Hindlimb muscle (tissue), 1 donor: ENCODE data around the gene TLE4. TPM values are rescaled to one million over a fixed set of nuclear protein-coding genes. Genes with fewer than 3 reads are reported as not detected.

Source experiments
- DNase-seq: peaks from one replicate; pipeline ENCODE4 v3.0.0-alpha.2; 2013
- polyA plus RNA-seq: library from polyadenylated mRNA; unstranded; fragments of 120-200 nt; gene quantifications from one replicate; pipeline ENCODE4 v1.2.1, GENCODE V29; 2013; ENCODE audit not compliant: insufficient read length

TLE4 gene
- polyA plus RNA-seq, 1 donor, result 19.2 TPM

DNA sequence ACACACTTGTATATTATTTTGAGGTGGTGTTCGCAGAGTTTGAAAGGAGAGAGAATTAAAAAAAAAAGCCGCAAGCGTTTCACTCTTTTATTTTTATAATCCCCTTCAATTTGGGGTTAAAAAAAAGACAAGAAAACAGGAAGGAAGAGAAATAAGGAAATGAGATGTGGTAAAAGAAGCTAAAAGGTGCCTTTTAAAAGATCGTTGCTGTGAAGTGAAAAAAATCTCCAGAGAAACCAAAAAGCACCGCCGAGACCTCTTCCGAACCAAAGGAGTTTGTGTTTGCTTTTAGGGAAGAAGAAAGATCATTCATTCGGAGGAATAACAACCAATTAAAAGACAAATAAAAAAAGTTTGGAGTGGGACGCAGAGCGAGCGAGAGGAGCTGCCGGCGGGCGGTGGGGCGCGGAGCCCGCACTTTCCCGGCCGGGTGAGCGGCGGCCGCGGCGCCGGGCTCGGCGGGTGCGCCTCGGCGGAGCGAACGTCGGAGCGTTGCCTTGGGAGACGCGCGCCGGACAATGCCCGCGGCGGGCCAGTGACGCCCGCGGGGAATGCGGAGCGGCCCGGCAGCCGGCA is 355 bp downstream of the TLE4 start:
- peak; percentile 21 for DNase-seq

DNA sequence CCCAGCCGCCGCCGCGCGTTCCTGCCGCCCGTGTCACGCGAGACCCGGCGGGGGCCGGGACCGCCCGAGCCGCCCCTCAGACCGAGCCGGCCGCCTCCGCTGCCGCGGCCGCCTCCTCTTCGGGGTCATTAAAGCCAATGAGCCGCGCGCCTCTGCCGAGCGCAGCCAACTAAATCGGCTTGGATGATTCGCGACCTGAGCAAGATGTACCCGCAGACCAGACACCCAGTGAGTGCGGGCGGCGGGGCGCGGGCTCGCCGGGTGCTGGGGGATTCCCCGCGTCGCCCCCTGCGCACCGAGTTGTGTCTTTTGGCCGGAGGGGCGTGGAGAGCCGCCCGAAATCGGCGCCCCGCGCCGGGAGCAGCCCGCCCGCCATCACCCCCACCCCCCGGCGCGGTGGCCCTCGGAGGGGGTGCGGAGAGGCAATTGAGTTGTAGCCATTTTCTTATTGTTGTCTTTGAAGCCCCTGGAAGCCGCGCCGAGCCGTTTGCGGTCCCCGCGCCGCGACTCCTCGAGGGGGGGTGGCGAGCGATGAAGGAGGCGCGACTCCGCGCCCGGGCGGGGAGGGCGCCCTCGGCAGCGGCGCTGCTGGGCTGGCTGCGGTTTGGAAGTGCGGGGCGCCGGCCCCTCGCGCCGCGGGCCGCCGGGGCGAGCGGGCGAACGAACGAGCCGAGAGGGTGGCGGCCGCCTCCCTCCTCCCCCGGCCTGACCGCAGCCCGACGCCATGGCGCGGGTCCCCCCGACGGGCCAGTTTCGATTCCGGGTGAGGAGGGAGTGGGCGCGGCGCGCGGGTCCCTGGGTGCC is 1.0 kb downstream of the TLE4 start:
- DNase-seq, result peak; percentile 50

- no peak for DNase-seq
Observed at GRCh38 chr9:79573412-79573923, 1.7 kb downstream of the TLE4 start.

GRCh38 chr9:79574136-79574535 is 2.4 kb downstream of the TLE4 start:
- DNase-seq, result no peak

DNA sequence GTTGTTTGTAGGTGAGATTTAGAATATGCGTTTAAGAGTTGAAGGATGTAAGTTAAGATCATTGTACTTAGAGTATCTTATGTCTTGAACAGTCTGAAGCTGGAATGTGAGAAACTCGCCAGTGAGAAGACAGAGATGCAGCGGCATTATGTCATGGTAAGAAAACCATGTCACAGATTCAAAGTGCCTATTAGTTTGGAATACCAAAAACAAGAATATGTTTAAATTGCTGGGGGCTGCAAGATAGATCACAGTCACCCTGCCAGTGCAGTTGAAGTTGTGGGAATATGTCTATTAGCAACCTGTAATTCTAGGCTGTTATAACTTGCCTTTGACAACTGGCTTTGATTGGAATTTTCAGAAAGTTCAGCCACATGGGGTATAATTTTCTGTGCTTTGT is 3.0 kb downstream of the TLE4 start:
- DNase-seq, result no peak

- no peak for DNase-seq
Observed at GRCh38 chr9:79575547-79575946, 3.8 kb downstream of the TLE4 start.

GRCh38 chr9:79577969-79578723 is 6.4 kb downstream of the TLE4 start:
- no peak for DNase-seq

DNA sequence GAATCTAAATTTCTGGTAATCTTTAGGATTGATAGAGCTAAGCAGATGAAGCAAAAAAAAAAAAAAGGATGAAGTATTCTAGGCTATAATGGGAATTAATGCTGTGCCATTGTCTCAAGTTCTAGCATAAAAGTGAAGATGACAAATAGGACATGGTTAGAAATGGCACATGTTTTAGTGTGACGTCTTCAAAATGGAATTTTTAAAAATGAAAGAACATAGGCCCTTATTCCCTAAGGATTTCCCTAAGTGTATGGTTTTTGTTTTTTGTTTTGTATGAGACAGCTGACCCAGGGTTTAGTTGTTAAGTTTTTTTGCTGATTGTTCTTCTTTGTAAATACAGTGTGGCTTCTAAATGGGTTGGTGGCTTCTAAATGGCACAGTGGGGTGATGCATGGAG is 7.1 kb downstream of the TLE4 start:
- DNase-seq, result no peak

- DNase-seq, result no peak
Observed at GRCh38 chr9:79579624-79580023, 7.9 kb downstream of the TLE4 start.

DNA sequence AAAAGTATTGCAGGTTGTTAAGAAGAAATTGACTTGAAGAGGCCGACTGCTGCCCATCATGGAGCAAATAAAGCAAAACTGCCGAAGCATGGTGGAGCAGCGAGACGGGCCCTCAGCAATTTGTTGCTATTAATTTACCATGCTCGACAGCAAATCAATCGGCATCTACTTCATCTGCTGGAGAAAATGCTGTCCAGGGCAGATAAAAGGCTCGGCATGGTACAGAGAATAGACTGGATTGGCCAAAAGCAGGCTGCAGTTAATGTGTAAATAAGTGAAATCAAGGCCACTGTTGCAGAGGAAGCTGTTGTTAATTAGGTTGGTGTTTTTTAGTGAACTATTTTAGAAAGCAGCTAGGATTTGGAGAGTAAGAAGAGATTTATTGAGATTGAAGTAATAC is 8.3 kb downstream of the TLE4 start:
- DNase-seq, result no peak

DNA sequence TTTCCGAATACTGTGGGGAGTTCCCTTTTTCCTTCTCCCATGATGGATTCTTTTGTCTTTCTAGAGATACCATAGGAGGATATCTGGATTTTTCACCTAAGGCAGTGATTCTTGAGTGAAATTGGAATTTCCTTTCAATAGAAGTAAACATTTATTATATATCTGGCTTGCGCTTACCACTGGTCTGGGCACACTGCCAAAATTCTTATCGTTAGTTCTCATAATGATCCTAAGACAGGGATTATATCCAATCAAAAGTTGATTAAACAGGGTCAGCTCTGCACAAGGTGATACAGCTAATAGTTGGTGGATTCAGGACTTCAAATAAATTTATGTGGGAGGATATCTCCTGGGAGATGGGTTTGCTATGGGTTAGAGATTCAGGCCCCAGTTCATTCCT is 9.6 kb downstream of the TLE4 start:
- no peak for DNase-seq

GRCh38 chr9:79581794-79582193 is 10.0 kb downstream of the TLE4 start:
- no peak for DNase-seq

DNA sequence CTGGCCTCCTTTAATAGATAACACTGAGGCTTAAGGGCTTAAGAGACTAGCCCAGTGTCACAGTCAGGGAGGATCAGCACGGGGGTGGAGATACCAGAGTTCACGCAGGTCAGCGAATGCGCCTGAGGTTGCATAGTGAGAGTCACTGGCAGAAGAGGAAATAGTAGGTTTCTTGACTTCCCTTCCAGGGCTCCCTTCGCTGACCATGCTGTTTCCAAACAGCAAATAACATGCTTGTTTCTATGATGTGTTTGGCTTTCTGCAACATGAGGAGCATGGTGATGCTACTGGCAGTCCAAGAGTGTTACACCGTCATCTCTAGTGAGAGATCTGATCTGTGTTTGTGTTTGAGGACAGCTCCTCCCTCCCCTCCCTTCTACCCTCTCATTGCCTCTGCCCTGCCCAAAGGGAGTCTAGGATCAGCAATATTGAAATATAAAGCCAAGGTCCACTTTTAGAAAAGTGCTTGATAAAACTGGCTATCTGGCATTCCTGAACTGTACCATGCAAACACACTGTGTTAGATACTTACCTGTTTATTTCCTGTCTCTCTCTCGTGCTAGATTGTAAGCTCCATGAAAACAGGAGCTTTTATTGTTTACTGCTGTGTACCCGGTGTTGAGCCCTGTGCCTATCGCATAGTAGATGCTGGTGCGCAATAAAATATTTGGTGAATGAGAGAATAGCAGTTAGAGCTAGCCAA is 12.3 kb downstream of the TLE4 start:
- no peak for DNase-seq

- DNase-seq, result no peak
Observed at GRCh38 chr9:79584655-79584982, 12.9 kb downstream of the TLE4 start.

- no peak for DNase-seq
Observed at GRCh38 chr9:79588488-79589223, 16.9 kb downstream of the TLE4 start.

- DNase-seq, result no peak
Observed at GRCh38 chr9:79591458-79591857, 19.7 kb downstream of the TLE4 start.

DNA sequence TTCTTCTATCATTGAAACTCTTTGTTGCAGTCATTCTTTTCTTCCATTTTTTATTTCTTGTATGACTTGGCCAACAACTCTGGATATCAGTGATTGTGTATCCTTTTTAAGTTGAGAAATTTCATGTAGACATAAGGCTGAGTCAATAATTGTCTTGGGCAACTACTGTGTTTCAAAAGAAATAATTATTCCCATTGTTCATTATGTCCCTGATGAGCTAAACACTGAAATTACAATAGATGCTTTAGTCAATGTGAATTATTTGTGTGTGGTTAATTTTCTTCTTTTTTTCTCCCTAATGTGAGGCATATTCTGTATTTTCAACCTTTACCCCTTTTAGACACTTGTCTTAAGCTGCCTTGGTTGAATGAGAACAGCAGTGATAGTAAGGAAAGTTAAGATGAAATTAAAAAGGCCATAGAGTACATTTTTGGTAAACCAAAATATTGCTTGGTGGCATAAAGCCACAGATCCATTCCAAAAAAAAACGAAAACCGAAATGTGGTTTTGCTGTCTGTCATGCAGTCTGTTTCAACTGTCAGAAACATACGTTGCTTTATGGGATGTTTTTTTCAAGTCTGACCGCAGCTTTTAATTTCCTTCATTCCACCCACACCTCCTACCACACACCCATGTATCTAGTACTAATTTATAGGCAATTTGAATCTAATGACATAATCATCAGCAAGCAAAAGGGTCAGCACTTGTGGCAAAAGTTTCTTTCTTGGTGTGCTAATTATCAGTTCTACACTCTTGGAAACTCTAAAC is 21.1 kb downstream of the TLE4 start:
- no peak for DNase-seq

- DNase-seq, result no peak
Observed at GRCh38 chr9:79598562-79599345, 27.0 kb downstream of the TLE4 start.

DNA sequence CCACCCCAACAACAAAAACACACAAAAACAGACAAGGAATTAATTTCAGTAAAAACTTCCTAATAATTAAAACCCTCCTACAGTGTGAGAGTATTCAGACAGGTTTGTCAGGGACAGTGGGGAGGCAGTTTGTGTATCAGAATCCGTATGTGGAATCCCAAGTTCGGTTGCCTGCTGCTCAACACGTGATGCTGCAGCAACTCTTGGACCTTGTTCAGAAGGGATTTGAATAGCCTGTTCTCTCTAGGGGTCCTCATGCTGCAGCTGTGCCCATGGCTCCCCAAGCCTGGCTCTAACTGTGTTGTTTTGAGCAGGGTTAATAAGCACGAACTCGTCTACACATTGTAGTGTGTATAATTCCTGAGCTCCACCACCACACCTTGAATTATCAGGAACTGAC is 28.7 kb downstream of the TLE4 start:
- no peak for DNase-seq

GRCh38 chr9:79603222-79603920 is 31.6 kb downstream of the TLE4 start:
- DNase-seq, result no peak
